T-cell (primary cell): ENCODE results near the gene COASY. TPM values are rescaled to one million over a fixed set of nuclear protein-coding genes. Genes with fewer than 3 reads are reported as not detected.

Source experiments
- ATAC-seq, 4 experiments: fragments of 200-7000 bp in 3 of 4; fragments of 150-1000 bp in 1 of 4; cut with Tn5 transposase; replicated peaks in 1 of 4; 1 replicate in 3 of 4; 2 replicates in 1 of 4; pipeline ENCODE4 v1.10.0; 2021; ENCODE audit warnings: moderate library complexity in 3 of 4, mild to moderate bottlenecking in 2 of 4, moderate number of reproducible peaks in 1 of 4
- CTCF ChIA-PET, 2 donors: fragments of 300-600 bp; sonication (Branson Sonifier 250); formaldehyde crosslinking; loops; one replicate each; lab custom pipeline; 2022; ENCODE audit warnings: antibody characterized with exemption in 2 of 2; lab: Charles Lee
- POLR2A ChIA-PET, 2 donors: fragments of 300-600 bp; sonication (Branson Sonifier 250); formaldehyde crosslinking; loops; one replicate each; lab custom pipeline; 2022; ENCODE audit warnings: antibody characterized with exemption in 2 of 2; lab: Charles Lee
- DNase-seq, 35 experiments: peaks; one replicate each; pipeline versions ENCODE4 v3.0.0 to v3.0.0-alpha.2; 2013 to 2023
- H3K27ac ChIP-seq: one replicate; pipeline ENCODE4 v1.5.1; 2013; ENCODE audit warnings: low read length
- H3K27me3 ChIP-seq, 2 experiments: replicated peaks in 1 of 2; 1 replicate in 1 of 2; 2 replicates in 1 of 2; pipeline versions ENCODE4 v1.6.1 to v1.7.0; 2013; ENCODE audit warnings: low read length in 1 of 2, mixed read lengths in 1 of 2; ENCODE audit not compliant: control insufficient read depth in 2 of 2, insufficient read depth in 2 of 2; ENCODE audit errors: extremely low read depth in 1 of 2
- H3K36me3 ChIP-seq, 2 donors: 1 replicate in 1 of 2; 2 replicates in 1 of 2; pipeline versions ENCODE4 v1.6.1 to v1.7.0; 2013; ENCODE audit warnings: low read length in 1 of 2; ENCODE audit not compliant: control insufficient read depth in 2 of 2, insufficient read depth in 1 of 2; ENCODE audit errors: extremely low read depth in 1 of 2
- H3K4me1 ChIP-seq, 2 experiments: 1 replicate in 1 of 2; 2 replicates in 1 of 2; pipeline versions ENCODE4 v1.6.1 to v1.7.0; 2013; ENCODE audit warnings: low read length in 2 of 2, mixed read lengths in 1 of 2; ENCODE audit not compliant: insufficient read depth in 2 of 2, control insufficient read depth in 1 of 2; ENCODE audit errors: extremely low read depth in 1 of 2
- H3K4me3 ChIP-seq, 2 donors: 1 replicate in 1 of 2; 2 replicates in 1 of 2; pipeline versions ENCODE4 v1.5.1 to v1.7.0; 2013; ENCODE audit warnings: mild to moderate bottlenecking in 2 of 2, low read length in 1 of 2, moderate library complexity in 1 of 2; ENCODE audit not compliant: control insufficient read depth in 1 of 2; ENCODE audit errors: extremely low read depth in 1 of 2
- H3K9me3 ChIP-seq: 2 replicates; pipeline ENCODE4 v1.7.0; 2013
- H3K27ac Mint-ChIP-seq, 2 donors: one replicate each; pipeline ENCODE4 v1.8.0; 2020 to 2021; ENCODE audit warnings: mild to moderate bottlenecking in 2 of 2, mixed read lengths in 2 of 2
- H3K27me3 Mint-ChIP-seq, 2 donors: one replicate each; pipeline ENCODE4 v1.8.0; 2021 to 2022; ENCODE audit warnings: mixed read lengths in 2 of 2
- H3K36me3 Mint-ChIP-seq: one replicate; pipeline ENCODE4 v1.8.0; 2021; ENCODE audit warnings: mixed read lengths
- H3K4me1 Mint-ChIP-seq, 3 donors: one replicate each; pipeline ENCODE4 v1.8.0; 2020 to 2022; ENCODE audit warnings: mixed read lengths in 3 of 3, mild to moderate bottlenecking in 1 of 3
- H3K4me3 Mint-ChIP-seq, 3 donors: one replicate each; pipeline ENCODE4 v1.8.0; 2020 to 2022; ENCODE audit warnings: mild to moderate bottlenecking in 3 of 3, mixed read lengths in 3 of 3, moderate library complexity in 3 of 3
- H3K9me3 Mint-ChIP-seq, 3 donors: one replicate each; pipeline ENCODE4 v1.8.0; 2020 to 2022; ENCODE audit warnings: mixed read lengths in 3 of 3
- WGBS: methylation state at CpG from one replicate; pipeline ENCODE4 v1.1.5; 2013; ENCODE audit warnings: missing lambda C conversion rate; ENCODE audit not compliant: insufficient coverage; 5-methylcytosine and 5-hydroxymethylcytosine counted together
- total RNA-seq, 35 experiments: library from RNA in 6 of 35; stranded (reverse) in 6 of 35; fragments of 120-200 nt in 1 of 35; gene quantifications; one replicate each; pipeline versions ENCODE4 v1.2.1 to v1.2.4 and lab custom pipeline; 2013 to 2026

The COASY gene
- total RNA-seq, 5 donors from 2014 or later (not counting 1 experiment from before 2014, with no cell fraction given): 43.2 to 79.0 (median 74.9) TPM

GRCh38 chr17:42613699-42614295 lies 51.8 kb downstream of the COASY start:
- no peaks in the 10 kb centered on the region for H3K27me3 Mint-ChIP-seq
- DNase-seq (no peak), ATAC-seq (no peak)
- H3K27ac Mint-ChIP-seq: no peak overlapping the region
- POLR2A ChIA-PET: no interaction called here
- no peak overlapping the region for H3K4me3 Mint-ChIP-seq
- Histone ChIP-seq H3K36me3 (peaks cover 8 to 35% of the 10 kb centered on the region in 2 donors), H3K4me3 (no peak overlapping the region), H3K4me1 (peaks cover 0 to 12% of the 10 kb centered on the region in 2 experiments), H3K9me3 (no peaks in the 10 kb centered on the region), H3K27ac (no peak overlapping the region), H3K27me3 (no peaks in the 10 kb centered on the region)
- H3K36me3 Mint-ChIP-seq: peaks cover 22% of the 10 kb centered on the region
- CTCF ChIA-PET: no interaction called here
- H3K9me3 Mint-ChIP-seq: no peaks in the 10 kb centered on the region
- peaks cover under 1 to 12% (median 6%) of the 10 kb centered on the region in 3 donors for H3K4me1 Mint-ChIP-seq
- 99% methylated on average over 12 of the region's 17 CpGs for WGBS

Other genes starting within 250 kb of the COASY start
- gene STAT3, start 173.7 kb upstream of the COASY start, total RNA-seq: 100 to 1,000 TPM; 113 to 242 (median 129) TPM
- gene CAVIN1, start 138.9 kb upstream of the COASY start, total RNA-seq: 1 to 10 TPM in 4 of 5 donors, under 1 TPM in 1; 0.83 to 2.3 (median 2.1) TPM
- 10 to 100 TPM; 11.1 to 18.0 (median 14.9) TPM for gene ATP6V0A1, start 103.3 kb upstream of the COASY start, total RNA-seq
- gene NAGLU, start 25.9 kb upstream of the COASY start, total RNA-seq: 10 to 100 TPM; 13.2 to 35.1 (median 28.8) TPM
- gene HSD17B1, start 9.2 kb upstream of the COASY start, total RNA-seq: 1 to 10 TPM; 1.2 to 2.2 (median 1.4) TPM
- 10 to 100 TPM; 31.4 to 68.9 (median 61.2) TPM for gene MLX, start 5.0 kb downstream of the COASY start, total RNA-seq
- gene PSMC3IP, start 15.6 kb downstream of the COASY start, total RNA-seq: 1 to 10 TPM; 2.2 to 4.3 (median 3.2) TPM
- gene RETREG3, start 47.2 kb downstream of the COASY start, total RNA-seq: 100 to 1,000 TPM in 3 of 5 donors, 10 to 100 TPM in 2; 72.4 to 150 (median 139) TPM
- 10 to 100 TPM in 3 of 5 donors, 1 to 10 TPM in 2; 6.5 to 18.9 (median 16.2) TPM for gene TUBG1, start 47.5 kb downstream of the COASY start, total RNA-seq
- gene TUBG2, start 97.1 kb downstream of the COASY start, total RNA-seq: 10 to 100 TPM; 13.7 to 22.3 (median 20.5) TPM
- 1 to 10 TPM in 1 of 5 donors, under 1 TPM in 4; 0.13 to 2.5 (median 0.58) TPM for gene PLEKHH3, start 114.8 kb downstream of the COASY start, total RNA-seq
- 1 to 10 TPM in 4 of 5 donors, under 1 TPM in 1; 0.53 to 7.8 (median 1.3) TPM for gene CCR10, start 119.7 kb downstream of the COASY start, total RNA-seq
- gene CNTNAP1, start 120.4 kb downstream of the COASY start, total RNA-seq: 10 to 100 TPM in 1 of 5 donors, 1 to 10 TPM in 4; 2.2 to 18.3 (median 3.0) TPM
- 100 to 1,000 TPM in 4 of 5 donors, 10 to 100 TPM in 1; 87.1 to 161 (median 146) TPM for gene EZH1, start 182.9 kb downstream of the COASY start, total RNA-seq
- not detected for gene RAMP2, start 199.1 kb downstream of the COASY start, total RNA-seq
- gene VPS25, start 211.3 kb downstream of the COASY start, total RNA-seq: 10 to 100 TPM; 34.7 to 42.5 (median 38.7) TPM
- gene WNK4, start 218.5 kb downstream of the COASY start, total RNA-seq: 1 to 10 TPM in 1 of 5 donors, under 1 TPM in 3, not detected in 1; 0.38 to 1.3 (median 0.60) TPM
- 10 to 100 TPM in 4 of 5 donors, 1 to 10 TPM in 1; 7.9 to 32.4 (median 29.8) TPM for gene COA3, start 236.6 kb downstream of the COASY start, total RNA-seq
- not detected for gene CNTD1, start 236.7 kb downstream of the COASY start, total RNA-seq